ENCODE data around the gene KRT6B. TPM values are rescaled to one million over a fixed set of nuclear protein-coding genes. Genes with fewer than 3 reads are reported as not detected.
"Not testable (repeated sequence)": the region's sequence is repeated elsewhere in the genome, so short reads cannot be mapped to it uniquely, and the experiment has no call there.

The KRT6B gene
- polyA plus RNA-seq, 4 donors, result 0.67 TPM; not detected in 3

DNA sequence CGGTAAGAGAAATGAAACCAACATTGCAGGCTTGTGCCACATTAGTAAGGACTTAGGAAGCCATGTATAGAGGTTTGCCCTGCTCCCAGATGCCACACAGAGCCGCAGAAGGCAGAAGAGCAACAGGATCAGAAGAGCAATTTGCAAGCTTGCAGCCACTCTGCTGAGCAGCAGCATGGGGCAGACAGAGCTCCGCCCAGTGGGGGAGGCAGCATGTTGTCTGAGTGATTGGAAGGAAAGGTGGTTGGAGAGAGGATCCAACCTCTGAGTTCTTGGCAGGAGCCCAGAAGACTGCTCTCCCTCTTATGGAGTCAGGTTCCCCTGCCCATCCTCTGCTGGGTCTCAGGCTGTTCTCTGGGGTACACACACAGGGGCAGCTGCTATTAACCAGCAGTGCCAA lies 43.4 kb upstream of the KRT6B start:
- Histone ChIP-seq H3K27ac (ENCODE audit: low read depth in 1 of 3, low read length in 2 of 3) (no peak overlapping the region), H3K27me3 (ENCODE audit: control insufficient read depth in 3 of 3, insufficient read depth in 3 of 3, low read length in 3 of 3) (peaks cover 0 to 8% (median 4%) of the 10 kb centered on the region in 3 donors), H3K4me3 (ENCODE audit: low read depth in 1 of 3, low read length in 3 of 3) (no peak overlapping the region), H3K4me1 (ENCODE audit: control insufficient read depth in 3 of 3, insufficient read depth in 2 of 3, low read depth in 1 of 3, low read length in 2 of 3) (no peaks in the 10 kb centered on the region), H3K9me3 (ENCODE audit: control insufficient read depth in 2 of 2, insufficient read depth in 1 of 2, low read depth in 1 of 2, low read length in 1 of 2) (no peaks in the 10 kb centered on the region), H3K36me3 (ENCODE audit: control insufficient read depth in 3 of 3, insufficient read depth in 2 of 3, low read depth in 1 of 3, low read length in 3 of 3) (no peaks in the 10 kb centered on the region)
- FAIRE-seq, result no peak
- 32 to 34% (median 34%) methylated on average over 3 of the region's 3 CpGs for WGBS, 3 donors
- DNase-seq, result peak; percentile 6 to 11

DNA sequence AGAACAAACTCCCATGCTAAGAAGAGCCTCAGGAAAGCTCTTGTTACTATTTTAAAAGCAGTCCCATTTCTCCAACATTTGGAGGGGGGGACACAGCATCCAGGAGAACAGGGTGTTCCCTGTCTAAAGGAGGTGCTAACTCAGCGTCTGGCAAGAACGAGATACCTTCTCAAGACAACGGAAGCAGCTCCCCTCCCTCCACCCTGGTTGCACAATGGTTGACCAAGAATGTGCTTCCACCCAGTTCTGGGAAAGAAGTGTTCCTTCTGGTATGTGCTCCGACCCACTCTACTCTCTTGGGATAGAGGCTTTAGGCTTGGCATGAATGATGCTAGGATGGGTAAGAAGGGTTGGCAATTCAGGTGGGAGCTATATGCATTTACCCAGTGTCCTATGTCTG lies 42.6 kb upstream of the KRT6B start:
- FAIRE-seq (no peak), DNase-seq (no peak)
- H3K4me3 ChIP-seq (ENCODE audit: low read depth in 1 of 3, low read length in 3 of 3), result no peak overlapping the region
- no peaks in the 10 kb centered on the region for H3K9me3 ChIP-seq (ENCODE audit: control insufficient read depth in 2 of 2, insufficient read depth in 1 of 2, low read depth in 1 of 2, low read length in 1 of 2)
- peaks cover 0 to 8% (median 6%) of the 10 kb centered on the region in 3 donors for H3K27me3 ChIP-seq (ENCODE audit: control insufficient read depth in 3 of 3, insufficient read depth in 3 of 3, low read length in 3 of 3)
- no peaks in the 10 kb centered on the region for H3K36me3 ChIP-seq (ENCODE audit: control insufficient read depth in 3 of 3, insufficient read depth in 2 of 3, low read depth in 1 of 3, low read length in 3 of 3)
- no peak overlapping the region for H3K27ac ChIP-seq (ENCODE audit: low read depth in 1 of 3, low read length in 2 of 3)
- WGBS, 3 donors, result 54 to 66% (median 60%) methylated on average over 4 of the region's 4 CpGs
- H3K4me1 ChIP-seq (ENCODE audit: control insufficient read depth in 3 of 3, insufficient read depth in 2 of 3, low read depth in 1 of 3, low read length in 2 of 3), result no peaks in the 10 kb centered on the region

DNA sequence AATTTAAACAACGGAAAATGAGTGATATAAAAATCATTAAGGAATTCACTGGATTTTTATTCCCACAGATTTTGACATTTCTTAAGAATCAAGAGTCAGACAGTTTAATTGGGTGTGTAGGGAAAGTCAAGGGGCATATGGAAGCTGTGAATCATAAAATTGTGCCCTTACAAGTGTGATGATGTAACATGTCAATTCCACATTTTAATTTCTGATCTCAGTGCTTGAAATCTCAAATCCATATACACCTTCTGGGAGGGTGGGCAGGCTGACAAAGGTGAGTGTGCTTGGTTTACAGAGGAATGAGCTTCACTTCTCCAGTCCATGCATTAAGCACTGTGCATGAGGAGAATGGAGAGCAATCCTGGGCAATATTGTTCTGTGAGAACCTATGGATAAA lies 42.2 kb upstream of the KRT6B start:
- Histone ChIP-seq H3K27me3 (ENCODE audit: control insufficient read depth in 3 of 3, insufficient read depth in 3 of 3, low read length in 3 of 3) (peaks cover 0 to 8% (median 6%) of the 10 kb centered on the region in 3 donors), H3K4me3 (ENCODE audit: low read depth in 1 of 3, low read length in 3 of 3) (no peak overlapping the region), H3K9me3 (ENCODE audit: control insufficient read depth in 2 of 2, insufficient read depth in 1 of 2, low read depth in 1 of 2, low read length in 1 of 2) (no peaks in the 10 kb centered on the region), H3K4me1 (ENCODE audit: control insufficient read depth in 3 of 3, insufficient read depth in 2 of 3, low read depth in 1 of 3, low read length in 2 of 3) (no peaks in the 10 kb centered on the region), H3K36me3 (ENCODE audit: control insufficient read depth in 3 of 3, insufficient read depth in 2 of 3, low read depth in 1 of 3, low read length in 3 of 3) (no peaks in the 10 kb centered on the region), H3K27ac (ENCODE audit: low read depth in 1 of 3, low read length in 2 of 3) (no peak overlapping the region)
- FAIRE-seq, result no peak
- no peak for DNase-seq
- WGBS, 3 donors, result 71 to 95% (median 82%) methylated on average over 1 of the region's 1 CpG

DNA sequence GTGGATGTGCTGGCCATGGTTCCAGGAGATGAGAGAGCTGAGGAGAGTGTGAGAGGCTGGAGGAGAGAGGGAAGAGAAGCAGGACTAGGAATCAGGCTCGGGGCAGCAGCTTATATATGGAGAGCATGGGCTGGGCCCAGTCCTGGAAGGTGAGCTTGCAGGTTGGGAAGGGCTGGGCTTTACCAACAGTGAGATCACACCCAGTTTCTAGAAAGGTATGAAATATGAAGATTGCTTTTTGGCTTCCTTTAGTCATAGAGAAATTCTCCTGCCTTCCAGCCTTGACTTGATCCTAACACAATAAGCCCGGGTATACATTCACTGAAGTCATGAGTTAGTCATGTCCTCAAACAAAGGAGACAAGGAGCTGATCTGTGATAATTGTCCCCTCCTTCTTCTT lies 41.2 kb upstream of the KRT6B start, which contains the start of gene KRT6A:
KRT6A (minus strand) TSS at position 86 of the 400 bp plus-strand sequence; CDS start at position 17, 69 bp downstream.
- H3K36me3 ChIP-seq (ENCODE audit: control insufficient read depth in 3 of 3, insufficient read depth in 2 of 3, low read depth in 1 of 3, low read length in 3 of 3), result no peaks in the 10 kb centered on the region
- H3K4me1 ChIP-seq (ENCODE audit: control insufficient read depth in 3 of 3, insufficient read depth in 2 of 3, low read depth in 1 of 3, low read length in 2 of 3), result no peaks in the 10 kb centered on the region
- FAIRE-seq, result no peak
- peaks cover 0 to 8% (median 6%) of the 10 kb centered on the region in 3 donors for H3K27me3 ChIP-seq (ENCODE audit: control insufficient read depth in 3 of 3, insufficient read depth in 3 of 3, low read length in 3 of 3)
- 74 to 83% (median 83%) methylated on average over 2 of the region's 2 CpGs for WGBS, 3 donors
- H3K27ac ChIP-seq (ENCODE audit: low read depth in 1 of 3, low read length in 2 of 3), result no peak within 1 kb of the TSS
- H3K9me3 ChIP-seq (ENCODE audit: control insufficient read depth in 2 of 2, insufficient read depth in 1 of 2, low read depth in 1 of 2, low read length in 1 of 2), result no peaks in the 10 kb centered on the region
- no peak within 1 kb of the TSS for H3K4me3 ChIP-seq (ENCODE audit: low read depth in 1 of 3, low read length in 3 of 3)
- DNase-seq, result no peak

DNA sequence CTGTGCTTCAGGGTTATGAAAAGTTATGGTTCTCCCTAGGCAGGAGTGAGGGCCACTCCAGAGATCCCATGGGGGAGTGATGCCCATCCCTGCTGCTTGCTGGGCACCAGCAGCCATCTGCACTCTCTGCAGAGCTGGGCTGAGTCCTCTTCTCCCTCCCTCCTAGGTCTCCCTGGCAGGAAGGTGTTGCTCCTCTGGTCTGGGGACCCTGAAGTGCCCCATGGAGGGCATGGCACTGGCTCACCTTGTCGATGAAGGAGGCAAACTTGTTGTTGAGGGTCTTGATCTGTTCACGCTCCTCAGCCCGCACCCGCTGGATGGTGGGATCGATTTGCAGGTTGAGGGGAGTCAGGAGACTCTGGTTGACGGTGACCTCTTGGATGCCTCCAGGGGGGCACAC lies 40.5 kb upstream of the KRT6B start:
- 92 to 97% (median 93%) methylated on average over 6 of the region's 6 CpGs for WGBS, 3 donors
- not testable (repeated sequence) for H3K36me3 ChIP-seq (ENCODE audit: control insufficient read depth in 3 of 3, insufficient read depth in 2 of 3, low read depth in 1 of 3, low read length in 3 of 3); H3K4me3 ChIP-seq (ENCODE audit: low read depth in 1 of 3, low read length in 3 of 3); FAIRE-seq; H3K27me3 ChIP-seq (ENCODE audit: control insufficient read depth in 3 of 3, insufficient read depth in 3 of 3, low read length in 3 of 3); DNase-seq; H3K4me1 ChIP-seq (ENCODE audit: control insufficient read depth in 3 of 3, insufficient read depth in 2 of 3, low read depth in 1 of 3, low read length in 2 of 3); H3K27ac ChIP-seq (ENCODE audit: low read depth in 1 of 3, low read length in 2 of 3); H3K9me3 ChIP-seq (ENCODE audit: control insufficient read depth in 2 of 2, insufficient read depth in 1 of 2, low read depth in 1 of 2, low read length in 1 of 2)

DNA sequence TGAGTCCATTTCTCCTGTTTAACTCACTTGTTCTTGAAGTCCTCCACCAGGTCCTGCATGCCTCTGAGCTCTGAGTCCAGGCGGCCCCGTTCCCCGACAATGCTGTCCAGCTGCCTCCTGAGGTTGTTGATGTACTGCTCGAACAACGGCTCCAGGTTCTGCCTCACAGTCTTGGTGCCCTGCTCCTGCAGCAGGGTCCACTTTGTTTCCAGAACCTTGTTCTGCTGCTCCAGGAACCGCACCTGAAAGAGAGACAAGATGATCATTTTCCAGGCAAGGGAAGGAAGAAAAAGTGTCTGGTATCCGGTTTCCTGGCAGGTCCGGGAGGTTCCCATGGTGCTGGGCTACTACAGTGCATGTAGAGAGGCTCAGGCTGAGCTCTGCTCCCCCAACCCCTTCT lies 39.5 kb upstream of the KRT6B start:
- not testable (repeated sequence) for H3K4me3 ChIP-seq (ENCODE audit: low read depth in 1 of 3, low read length in 3 of 3); DNase-seq; H3K9me3 ChIP-seq (ENCODE audit: control insufficient read depth in 2 of 2, insufficient read depth in 1 of 2, low read depth in 1 of 2, low read length in 1 of 2); H3K27me3 ChIP-seq (ENCODE audit: control insufficient read depth in 3 of 3, insufficient read depth in 3 of 3, low read length in 3 of 3); H3K4me1 ChIP-seq (ENCODE audit: control insufficient read depth in 3 of 3, insufficient read depth in 2 of 3, low read depth in 1 of 3, low read length in 2 of 3); FAIRE-seq; H3K27ac ChIP-seq (ENCODE audit: low read depth in 1 of 3, low read length in 2 of 3); H3K36me3 ChIP-seq (ENCODE audit: control insufficient read depth in 3 of 3, insufficient read depth in 2 of 3, low read depth in 1 of 3, low read length in 3 of 3)
- 78 to 83% (median 80%) methylated on average over 8 of the region's 8 CpGs for WGBS, 3 donors

DNA sequence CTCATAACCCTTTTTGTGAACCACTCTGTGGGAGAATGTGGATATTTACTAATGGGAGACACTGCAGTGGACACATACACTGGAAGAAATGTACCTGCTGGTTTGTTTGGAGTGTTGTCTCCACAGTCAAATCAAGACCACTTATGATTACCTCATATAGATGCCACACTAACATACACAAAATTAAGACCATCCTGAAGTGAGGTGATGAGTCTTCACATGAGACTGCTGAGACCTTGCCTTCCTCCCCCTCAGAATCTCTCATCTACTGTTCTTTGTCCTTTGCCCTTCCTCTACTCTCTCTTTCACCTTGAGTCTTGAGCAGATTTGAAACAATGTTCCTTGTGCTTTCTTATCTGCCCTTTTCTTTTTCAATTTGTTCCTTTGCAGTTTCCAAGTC lies 36.8 kb upstream of the KRT6B start:
- DNase-seq, result no peak
- Histone ChIP-seq H3K9me3 (ENCODE audit: control insufficient read depth in 2 of 2, insufficient read depth in 1 of 2, low read depth in 1 of 2, low read length in 1 of 2) (no peaks in the 10 kb centered on the region), H3K36me3 (ENCODE audit: control insufficient read depth in 3 of 3, insufficient read depth in 2 of 3, low read depth in 1 of 3, low read length in 3 of 3) (no peaks in the 10 kb centered on the region), H3K4me3 (ENCODE audit: low read depth in 1 of 3, low read length in 3 of 3) (no peak overlapping the region), H3K4me1 (ENCODE audit: control insufficient read depth in 3 of 3, insufficient read depth in 2 of 3, low read depth in 1 of 3, low read length in 2 of 3) (no peaks in the 10 kb centered on the region), H3K27ac (ENCODE audit: low read depth in 1 of 3, low read length in 2 of 3) (no peak overlapping the region), H3K27me3 (ENCODE audit: control insufficient read depth in 3 of 3, insufficient read depth in 3 of 3, low read length in 3 of 3) (peaks cover 0 to 9% (median 3%) of the 10 kb centered on the region in 3 donors)
- no peak for FAIRE-seq

DNA sequence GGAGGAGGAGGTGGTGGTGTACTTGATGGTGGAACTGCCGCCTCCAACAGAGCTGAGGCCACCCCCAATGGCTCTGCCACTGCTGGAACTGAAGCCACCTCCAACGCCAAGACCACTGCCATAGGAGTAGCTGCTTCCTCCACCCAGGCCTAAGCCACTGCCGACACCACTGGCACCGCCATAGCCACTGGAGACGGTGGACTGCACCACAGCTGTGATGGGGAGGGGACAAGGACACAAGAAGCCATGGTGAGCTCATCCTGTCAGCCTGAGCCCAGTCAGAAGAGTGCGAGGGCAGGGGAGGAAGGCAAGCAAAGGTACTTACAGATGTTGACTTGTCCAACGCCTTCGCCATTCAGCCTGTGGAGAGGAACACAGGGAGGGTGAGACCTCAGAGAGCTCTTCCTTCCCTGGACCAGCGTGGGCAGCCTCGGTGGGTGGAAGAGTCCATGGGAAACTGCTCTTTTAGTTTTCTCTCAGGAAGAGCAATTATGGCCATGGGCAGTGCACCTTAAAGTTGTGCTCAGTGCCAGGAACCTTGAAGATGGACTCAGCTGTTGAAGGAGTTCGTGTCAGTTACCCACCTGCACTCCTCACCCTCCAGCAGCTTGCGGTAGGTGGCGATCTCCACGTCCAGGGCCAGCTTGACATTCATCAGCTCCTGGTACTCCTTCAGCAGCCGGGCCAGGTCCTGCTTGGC lies 35.9 kb upstream of the KRT6B start:
- not testable (repeated sequence) for FAIRE-seq; H3K36me3 ChIP-seq (ENCODE audit: control insufficient read depth in 3 of 3, insufficient read depth in 2 of 3, low read depth in 1 of 3, low read length in 3 of 3); H3K4me1 ChIP-seq (ENCODE audit: control insufficient read depth in 3 of 3, insufficient read depth in 2 of 3, low read depth in 1 of 3, low read length in 2 of 3); H3K27me3 ChIP-seq (ENCODE audit: control insufficient read depth in 3 of 3, insufficient read depth in 3 of 3, low read length in 3 of 3); H3K4me3 ChIP-seq (ENCODE audit: low read depth in 1 of 3, low read length in 3 of 3); H3K27ac ChIP-seq (ENCODE audit: low read depth in 1 of 3, low read length in 2 of 3); H3K9me3 ChIP-seq (ENCODE audit: control insufficient read depth in 2 of 2, insufficient read depth in 1 of 2, low read depth in 1 of 2, low read length in 1 of 2); DNase-seq
- 72 to 84% (median 83%) methylated on average over 13 to 15 of the region's 15 CpGs for WGBS, 3 donors

DNA sequence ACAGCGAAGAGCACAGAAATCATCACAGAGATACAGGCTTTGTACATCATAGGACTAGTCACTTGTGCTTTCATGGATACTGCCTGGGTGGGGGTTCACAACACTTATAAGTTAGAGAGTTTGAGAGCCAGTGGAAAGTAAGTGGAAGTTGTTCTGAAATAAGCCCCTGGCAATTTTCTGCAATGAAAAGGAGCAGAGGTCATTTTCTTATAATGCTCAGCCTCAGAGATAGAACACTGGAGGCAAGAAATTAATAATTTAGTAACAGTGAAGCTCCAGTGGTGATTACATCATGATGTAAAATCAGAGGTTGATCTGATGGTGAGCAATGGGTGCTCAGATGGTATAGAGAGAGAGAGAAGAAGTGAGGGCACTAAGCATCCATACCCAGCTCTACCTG lies 35.3 kb upstream of the KRT6B start:
- Histone ChIP-seq H3K4me1 (ENCODE audit: control insufficient read depth in 3 of 3, insufficient read depth in 2 of 3, low read depth in 1 of 3, low read length in 2 of 3) (no peaks in the 10 kb centered on the region), H3K4me3 (ENCODE audit: low read depth in 1 of 3, low read length in 3 of 3) (no peak overlapping the region), H3K27ac (ENCODE audit: low read depth in 1 of 3, low read length in 2 of 3) (no peak overlapping the region), H3K36me3 (ENCODE audit: control insufficient read depth in 3 of 3, insufficient read depth in 2 of 3, low read depth in 1 of 3, low read length in 3 of 3) (no peaks in the 10 kb centered on the region), H3K27me3 (ENCODE audit: control insufficient read depth in 3 of 3, insufficient read depth in 3 of 3, low read length in 3 of 3) (peaks cover 0 to 9% (median 3%) of the 10 kb centered on the region in 3 donors), H3K9me3 (ENCODE audit: control insufficient read depth in 2 of 2, insufficient read depth in 1 of 2, low read depth in 1 of 2, low read length in 1 of 2) (no peaks in the 10 kb centered on the region)
- 0 to 63% (median 40%) methylated on average over 1 of the region's 1 CpG for WGBS, 3 donors
- DNase-seq (no peak), FAIRE-seq (no peak)
